Fibroblast of the aortic adventitia (primary cell): ENCODE data around the gene AGPAT1. TPM values are rescaled to one million over a fixed set of nuclear protein-coding genes. Genes with fewer than 3 reads are reported as not detected.
"Not testable (repeated sequence)": the region's sequence is repeated elsewhere in the genome, so short reads cannot be mapped to it uniquely, and the experiment has no call there.

Experiments used
- DNase-seq: peaks from one replicate; pipeline ENCODE4 v3.0.0-alpha.2; 2010; ENCODE audit warnings: low read depth
- H3K4me3 ChIP-seq: 2 replicates; pipeline ENCODE4 v1.5.1; 2011; ENCODE audit warnings: low read depth, mild to moderate bottlenecking, control low read depth, low read length, moderate library complexity
- CTCF ChIP-seq: IDR thresholded peaks from 2 replicates; pipeline ENCODE4 v1.5.1; 2011; ENCODE audit warnings: mild to moderate bottlenecking, low read length, control low read depth, inconsistent platforms; ENCODE audit not compliant: insufficient read depth
- total RNA-seq: library from RNA; depleted of rRNA; stranded (reverse); fragments of >200 nt; gene quantifications from 2 replicates; pipeline ENCODE4 v1.2.3, GENCODE V29; 2012; ENCODE audit warnings: low replicate concordance

AGPAT1 gene
- total RNA-seq, 1 donor, result 41.1 TPM

GRCh38 chr6:32218167-32218566 is 42.3 kb upstream of the AGPAT1 start:
- no peak overlapping the region for H3K4me3 ChIP-seq
- TF ChIP-seq CTCF, result no peak
- DNase-seq, result no peak

- no peak for TF ChIP-seq CTCF
- DNase-seq, result no peak
- H3K4me3 ChIP-seq, result no peak overlapping the region
Measured at GRCh38 chr6:32216998-32217397, 41.1 kb upstream of the AGPAT1 start.

GRCh38 chr6:32216285-32216684 is 40.4 kb upstream of the AGPAT1 start:
- no peak overlapping the region for H3K4me3 ChIP-seq
- no peak for DNase-seq
- no peak for TF ChIP-seq CTCF

GRCh38 chr6:32215617-32216016 is 39.7 kb upstream of the AGPAT1 start:
- H3K4me3 ChIP-seq, result no peak overlapping the region
- TF ChIP-seq CTCF, result no peak
- no peak for DNase-seq

GRCh38 chr6:32214126-32214525 is 38.2 kb upstream of the AGPAT1 start:
- no peak overlapping the region for H3K4me3 ChIP-seq
- TF ChIP-seq CTCF, result no peak
- no peak for DNase-seq

GRCh38 chr6:32213649-32214048 is 37.8 kb upstream of the AGPAT1 start:
- H3K4me3 ChIP-seq, result no peak overlapping the region
- no peak for TF ChIP-seq CTCF
- no peak for DNase-seq

- DNase-seq, result no peak
- H3K4me3 ChIP-seq, result no peak overlapping the region
- TF ChIP-seq CTCF, result no peak
Measured at GRCh38 chr6:32212076-32212760, 36.3 kb upstream of the AGPAT1 start.

GRCh38 chr6:32211432-32211831 is 35.5 kb upstream of the AGPAT1 start:
- DNase-seq, result not testable (repeated sequence)

More at GRCh38 chr6:32211432-32211831, 35.5 kb upstream of the AGPAT1 start:
- H3K4me3 ChIP-seq, result not testable (repeated sequence)
